ENCODE results near the gene IPCEF1.

Gene IPCEF1

GRCh38 chr6:154234019-154234772 is 122.4 kb downstream of the IPCEF1 start:
- H3K36me3 ChIP-seq, result peaks cover 0 to 86% (median 77%) of the 10 kb centered on the region in 11 experiments; a peak in 16 of 22 replicates
- peak overlapping the region in 8 of 11 experiments; percentile 2 to 52 (median 23); a peak in 9 of 22 replicates for H3K9ac ChIP-seq
- peak overlapping the region; percentile 51 to 88 (median 72) for H3K4me2 ChIP-seq
- no peaks in the 10 kb centered on the region for H3K27me3 ChIP-seq
- peaks cover 26 to 76% (median 47%) of the 10 kb centered on the region in 10 experiments for H3K4me1 ChIP-seq
- TF ChIP-seq Cebpa-rat (IDR thresholded peaks at IDR 0.05), result no peak
- peak overlapping the region; percentile 31 to 64 (median 58); a peak in 21 of 22 replicates for H3K27ac ChIP-seq
- H3K4me3 ChIP-seq, result 0 out of 20 replicates have a peak overlapping the region, but pooled peaks of 1 of the 10 experiments have one; percentile 23
- H3K9me3 ChIP-seq (replicated peaks in 1 of 11), result peaks cover 0 to 17% (median 8%) of the 10 kb centered on the region in 11 experiments; a peak in 11 of 22 replicates
- H4K20me1 ChIP-seq, result peaks cover 0 to 79% (median 9%) of the 10 kb centered on the region in 11 experiments; a peak in 10 of 22 replicates

GRCh38 chr6:154233383-154233782 is 123.2 kb downstream of the IPCEF1 start:
- Histone ChIP-seq H3K27ac (peak overlapping the region; percentile 31 to 64 (median 58); a peak in 21 of 22 replicates), H3K9me3 (replicated peaks in 1 of 11) (peaks cover 0 to 17% (median 8%) of the 10 kb centered on the region in 11 experiments; a peak in 11 of 22 replicates), H3K27me3 (no peaks in the 10 kb centered on the region), H3K4me2 (peak overlapping the region; percentile 51 to 88 (median 72)), H3K4me1 (peaks cover 26 to 68% (median 47%) of the 10 kb centered on the region in 10 experiments), H3K36me3 (peaks cover 0 to 87% (median 75%) of the 10 kb centered on the region in 11 experiments; a peak in 16 of 22 replicates), H4K20me1 (peaks cover 0 to 76% (median 9%) of the 10 kb centered on the region in 11 experiments; a peak in 10 of 22 replicates), H3K4me3 (peak overlapping the region in 1 of 10 experiments; percentile 23; a peak in 1 of 20 replicates), H3K9ac (peak overlapping the region in 6 of 11 experiments; percentile 2 to 52 (median 36); a peak in 7 of 22 replicates)
- TF ChIP-seq Cebpa-rat (IDR thresholded peaks at IDR 0.05), result no peak

GRCh38 chr6:154232013-154232910 is 124.3 kb downstream of the IPCEF1 start:
- Histone ChIP-seq H3K4me2 (peak overlapping the region in 4 of 11 experiments; percentile 1 to 76 (median 40); a peak in 3 of 22 replicates), H4K20me1 (peaks cover 0 to 67% (median 9%) of the 10 kb centered on the region in 11 experiments; a peak in 10 of 22 replicates), H3K9me3 (replicated peaks in 1 of 11) (peaks cover 0 to 17% (median 8%) of the 10 kb centered on the region in 11 experiments; a peak in 11 of 22 replicates), H3K27me3 (no peaks in the 10 kb centered on the region), H3K36me3 (peaks cover 0 to 87% (median 77%) of the 10 kb centered on the region in 11 experiments; a peak in 16 of 22 replicates), H3K9ac (no peak overlapping the region), H3K4me1 (peaks cover 26 to 67% (median 46%) of the 10 kb centered on the region in 10 experiments), H3K27ac (0 out of 22 replicates have a peak overlapping the region, but pooled peaks of 1 of the 11 experiments have one; percentile 8), H3K4me3 (no peak overlapping the region)
- TF ChIP-seq Cebpa-rat (IDR thresholded peaks at IDR 0.05), result no peak

- H3K4me2 ChIP-seq, result peak overlapping the region in 3 of 11 experiments; percentile 4 to 18 (median 11); a peak in 2 of 22 replicates
- peaks cover 26 to 67% (median 47%) of the 10 kb centered on the region in 10 experiments for H3K4me1 ChIP-seq
- TF ChIP-seq Cebpa-rat (IDR thresholded peaks at IDR 0.05), result no peak
- no peak overlapping the region for H3K9ac ChIP-seq
- H3K27ac ChIP-seq, result no peak overlapping the region
- H3K36me3 ChIP-seq, result peaks cover 0 to 87% (median 78%) of the 10 kb centered on the region in 11 experiments; a peak in 15 of 22 replicates
- H3K9me3 ChIP-seq (replicated peaks in 1 of 11), result peaks cover 0 to 13% (median 8%) of the 10 kb centered on the region in 11 experiments; a peak in 12 of 22 replicates
- H4K20me1 ChIP-seq, result peaks cover 0 to 56% (median 9%) of the 10 kb centered on the region in 11 experiments; a peak in 10 of 22 replicates
- H3K27me3 ChIP-seq, result no peaks in the 10 kb centered on the region
- H3K4me3 ChIP-seq, result no peak overlapping the region
These were observed 125.5 kb downstream of the IPCEF1 start for GRCh38 chr6:154230910-154231595.

GRCh38 chr6:154230393-154230792 is 126.2 kb downstream of the IPCEF1 start:
- TF ChIP-seq Cebpa-rat (IDR thresholded peaks at IDR 0.05), result no peak
- H3K27ac ChIP-seq, result no peak overlapping the region
- H3K4me3 ChIP-seq, result no peak overlapping the region

GRCh38 chr6:154229786-154230185 is 126.8 kb downstream of the IPCEF1 start:
- H3K4me3 ChIP-seq, result no peak overlapping the region
- no peak overlapping the region for H3K4me2 ChIP-seq
- peaks cover 0 to 88% (median 82%) of the 10 kb centered on the region in 11 experiments; a peak in 15 of 22 replicates for H3K36me3 ChIP-seq
- H3K27me3 ChIP-seq, result no peaks in the 10 kb centered on the region
- TF ChIP-seq Cebpa-rat (IDR thresholded peaks at IDR 0.05), result no peak
- no peak overlapping the region for H3K27ac ChIP-seq
- H3K4me1 ChIP-seq, result peaks cover 21 to 65% (median 38%) of the 10 kb centered on the region in 10 experiments
- H3K9me3 ChIP-seq (replicated peaks in 1 of 11), result peaks cover 0 to 16% (median 5%) of the 10 kb centered on the region in 11 experiments; a peak in 9 of 22 replicates
- H4K20me1 ChIP-seq, result peaks cover 0 to 48% (median 9%) of the 10 kb centered on the region in 11 experiments; a peak in 10 of 22 replicates
- no peak overlapping the region for H3K9ac ChIP-seq

More at GRCh38 chr6:154230393-154230792, 126.2 kb downstream of the IPCEF1 start:
- Histone ChIP-seq H4K20me1 (peaks cover 0 to 53% (median 9%) of the 10 kb centered on the region in 11 experiments; a peak in 10 of 22 replicates), H3K9me3 (replicated peaks in 1 of 11) (peaks cover 0 to 15% (median 5%) of the 10 kb centered on the region in 11 experiments; a peak in 9 of 22 replicates), H3K27me3 (no peaks in the 10 kb centered on the region), H3K4me1 (peaks cover 26 to 69% (median 44%) of the 10 kb centered on the region in 10 experiments), H3K36me3 (peaks cover 0 to 87% (median 78%) of the 10 kb centered on the region in 11 experiments; a peak in 15 of 22 replicates), H3K9ac (no peak overlapping the region), H3K4me2 (0 out of 22 replicates have a peak overlapping the region, but pooled peaks of 1 of the 11 experiments have one; percentile 3)

- Histone ChIP-seq H3K9ac (no peak overlapping the region), H3K27ac (no peak overlapping the region), H3K36me3 (peaks cover 0 to 98% (median 86%) of the 10 kb centered on the region in 11 experiments; a peak in 16 of 22 replicates), H3K4me2 (no peak overlapping the region), H3K4me1 (peaks cover 8 to 52% (median 25%) of the 10 kb centered on the region in 10 experiments), H3K9me3 (replicated peaks in 1 of 11) (peaks cover 0 to 16% (median 5%) of the 10 kb centered on the region in 11 experiments; a peak in 9 of 22 replicates), H3K4me3 (no peak overlapping the region), H3K27me3 (no peaks in the 10 kb centered on the region), H4K20me1 (peaks cover 0 to 52% (median under 1%) of the 10 kb centered on the region in 11 experiments; a peak in 8 of 22 replicates)
- no peak for TF ChIP-seq Cebpa-rat (IDR thresholded peaks at IDR 0.05)
These were observed 128.1 kb downstream of the IPCEF1 start for GRCh38 chr6:154228521-154228905.
